ENCODE measurements around the gene SPACA7.
"Not testable (repeated sequence)": the region's sequence is repeated elsewhere in the genome, so short reads cannot be mapped to it uniquely, and the experiment has no call there.

Gene SPACA7

DNA sequence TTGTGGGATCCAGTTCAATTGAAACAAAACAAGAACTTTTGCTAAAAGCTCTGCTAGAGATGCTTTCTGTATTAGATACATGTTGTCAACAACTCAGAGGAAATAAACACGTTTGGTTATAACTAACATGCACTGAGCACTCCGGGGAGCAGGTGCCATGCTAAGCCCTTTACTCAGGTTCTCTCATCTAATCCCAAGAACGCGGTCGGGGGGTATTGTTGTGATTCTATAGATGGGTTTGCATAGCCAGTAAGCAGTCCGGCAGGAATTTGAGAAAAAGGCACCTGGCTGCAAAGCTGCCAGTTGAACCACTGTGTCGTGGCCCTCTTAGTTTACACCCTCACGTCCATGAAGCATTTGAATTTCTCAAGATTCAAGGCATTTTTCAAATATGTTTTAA, 24.3 kb upstream of the SPACA7 start:
- no peak for DNase-seq

- DNase-seq = no peak
Measured at GRCh38 chr13:112353856-112354255, 22.3 kb upstream of the SPACA7 start.

DNA sequence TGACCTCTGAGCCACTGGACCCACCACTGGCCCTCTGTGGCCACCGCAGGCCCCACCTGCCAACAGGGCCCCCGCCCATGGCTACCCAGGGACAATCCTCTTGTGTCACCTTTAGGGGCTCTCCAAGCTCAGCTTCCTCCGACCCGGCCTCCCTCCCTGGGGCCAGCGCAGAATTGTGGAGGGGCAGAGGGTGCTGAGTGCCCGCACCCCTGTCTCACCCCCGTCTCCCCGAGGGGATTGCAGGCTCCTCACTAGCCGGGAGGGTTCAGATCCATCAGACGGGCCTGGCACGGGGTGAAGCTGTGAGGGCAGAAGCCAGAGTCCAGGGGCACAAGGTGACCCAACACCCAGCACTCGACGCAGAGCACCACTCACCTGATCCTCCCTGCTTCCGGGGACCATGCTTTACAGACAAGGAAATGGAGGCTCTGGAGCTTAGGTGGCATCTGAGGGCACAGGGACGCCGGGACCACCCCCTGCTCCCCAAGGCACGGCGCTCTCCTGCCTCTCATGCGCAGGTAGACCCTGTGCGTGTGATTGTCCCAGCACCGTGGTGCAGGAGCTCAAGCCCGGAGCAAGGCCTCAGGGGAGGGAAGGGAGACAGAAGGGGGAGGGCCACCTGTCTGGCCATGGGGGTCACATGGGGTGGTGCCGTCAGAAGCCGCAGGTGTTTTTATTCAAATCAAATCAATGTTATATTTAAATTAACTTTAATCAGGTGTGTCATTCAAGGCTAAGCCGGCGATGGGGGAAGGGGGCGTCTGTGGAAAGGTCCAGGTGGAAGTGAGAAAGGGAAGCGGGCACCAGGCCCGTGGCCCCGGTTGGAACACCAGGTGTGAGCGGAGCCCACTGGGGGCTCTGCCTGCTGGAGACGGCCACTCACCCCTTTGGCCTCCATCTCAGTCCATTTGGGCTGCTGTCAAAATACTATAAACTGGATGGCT, 21.6 kb upstream of the SPACA7 start:
- DNase-seq = no peak

DNA sequence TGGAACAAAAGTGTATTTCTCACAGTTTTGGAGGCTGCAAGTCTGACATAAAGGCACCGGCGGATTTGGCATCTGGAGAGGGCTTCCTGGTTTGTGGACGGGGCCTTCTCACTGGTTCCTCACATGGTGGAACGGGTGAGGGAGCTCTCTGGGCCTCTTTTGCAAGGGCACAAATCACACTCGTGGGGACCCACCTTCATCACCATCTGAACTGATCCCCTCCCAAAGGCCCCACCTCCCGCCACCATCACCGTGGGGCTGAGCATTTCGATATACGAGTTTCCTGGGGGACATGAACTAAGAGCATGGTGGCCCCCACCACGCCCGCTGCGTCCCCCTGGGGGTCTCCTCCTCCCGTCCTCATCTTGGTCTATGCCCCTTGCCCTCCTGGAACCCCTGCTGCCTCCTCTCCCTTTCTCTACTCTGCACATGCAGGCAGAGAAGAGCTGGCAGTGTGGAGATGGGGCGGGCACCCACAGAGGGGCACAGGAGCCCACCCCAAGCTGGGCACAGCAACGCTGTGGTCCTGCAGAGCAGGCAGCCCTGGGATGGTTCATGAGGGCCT, 20.8 kb upstream of the SPACA7 start:
- DNase-seq = no peak

DNA sequence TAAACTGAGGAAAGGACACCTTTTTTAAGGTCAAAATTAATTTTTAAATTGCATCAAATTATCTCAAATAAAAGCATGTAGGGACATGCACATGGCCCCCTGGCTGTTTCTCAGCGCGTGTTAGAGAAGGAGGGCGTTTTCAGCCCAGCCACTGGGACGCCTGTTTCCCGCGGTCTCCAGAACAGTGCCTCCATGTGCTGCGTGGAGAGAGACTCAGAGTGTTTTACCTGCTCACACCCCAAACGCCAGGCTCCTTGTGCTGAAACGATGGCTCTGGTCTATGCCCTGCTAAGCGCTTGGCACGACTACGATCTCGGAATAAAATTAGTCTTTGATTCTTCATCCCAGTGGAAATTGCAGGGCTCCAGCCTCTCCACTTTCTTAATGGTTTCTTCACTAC, 20.0 kb upstream of the SPACA7 start:
- DNase-seq = no peak

GRCh38 chr13:112358156-112358555, 18.0 kb upstream of the SPACA7 start:
- no peak for DNase-seq

DNA sequence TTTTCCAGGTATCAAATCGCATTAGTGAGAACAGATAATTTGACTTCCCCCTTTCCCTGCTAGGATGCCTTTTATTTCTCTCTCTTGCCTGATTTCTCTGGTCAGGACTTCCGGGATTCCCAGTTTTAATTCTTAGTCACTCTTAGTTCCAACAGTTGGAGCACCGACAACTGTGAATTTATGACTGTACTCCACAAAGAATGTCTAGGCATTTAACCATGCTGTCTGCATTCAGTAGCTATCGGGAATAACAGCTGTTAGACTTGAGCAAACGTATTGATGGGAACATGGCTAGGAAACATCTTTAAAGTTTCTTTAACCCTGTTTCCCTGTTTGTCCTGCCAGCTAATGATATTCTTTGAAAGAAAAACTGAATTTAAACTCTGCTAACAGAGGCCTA, 14.1 kb upstream of the SPACA7 start:
- DNase-seq = no peak

- no peak for DNase-seq
Measured at GRCh38 chr13:112363867-112364528, 12.2 kb upstream of the SPACA7 start.

GRCh38 chr13:112366907-112367646, 9.1 kb upstream of the SPACA7 start:
- no peak for DNase-seq

GRCh38 chr13:112368883-112369282, 7.3 kb upstream of the SPACA7 start:
- DNase-seq = no peak

- DNase-seq = no peak
Measured at GRCh38 chr13:112370311-112370710, 5.8 kb upstream of the SPACA7 start.

- no peak for DNase-seq
Measured at GRCh38 chr13:112374271-112374670, 1.9 kb upstream of the SPACA7 start.

DNA sequence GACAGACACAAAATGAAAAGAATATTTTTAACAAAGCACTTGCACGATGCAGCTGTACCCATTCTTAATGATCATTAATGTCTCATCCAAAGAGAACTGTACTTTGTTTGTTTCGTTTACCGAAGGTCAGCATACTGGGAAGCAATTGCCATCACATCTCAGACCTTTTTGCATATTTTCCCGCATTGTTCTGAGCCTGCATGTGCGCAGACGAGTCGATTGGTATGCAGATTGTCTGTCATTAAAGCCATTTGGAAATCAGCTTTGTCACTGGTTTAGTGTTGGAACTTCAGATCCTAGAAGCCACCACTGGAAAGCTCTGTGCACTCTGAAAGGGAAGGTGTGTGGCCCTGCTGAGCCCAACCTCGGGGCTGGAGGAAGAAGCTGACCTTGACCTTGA, 15.6 kb downstream of the SPACA7 start:
- no peak for DNase-seq

GRCh38 chr13:112392719-112393118, 16.6 kb downstream of the SPACA7 start:
- DNase-seq = no peak

DNA sequence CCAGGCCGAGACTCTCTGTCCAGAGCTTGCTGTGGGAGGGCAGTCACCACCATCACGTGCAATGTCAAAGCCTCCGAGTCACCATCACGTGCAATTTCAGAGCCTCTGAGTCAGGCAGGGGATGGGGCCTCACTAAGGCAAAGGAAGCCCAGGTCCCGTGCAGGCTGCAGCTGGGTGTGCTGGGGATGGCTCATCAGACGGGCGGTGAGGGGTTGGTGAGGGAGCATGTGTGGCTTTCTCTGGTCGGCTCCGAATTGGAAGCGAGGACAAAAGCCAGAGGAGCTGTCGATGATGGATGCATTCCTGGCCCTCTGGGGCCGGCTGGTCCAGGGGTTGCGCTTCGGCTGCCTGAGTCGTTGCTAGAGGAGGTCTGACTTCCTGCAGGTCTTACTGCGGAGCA, 18.9 kb downstream of the SPACA7 start:
- DNase-seq = not testable (repeated sequence)

DNA sequence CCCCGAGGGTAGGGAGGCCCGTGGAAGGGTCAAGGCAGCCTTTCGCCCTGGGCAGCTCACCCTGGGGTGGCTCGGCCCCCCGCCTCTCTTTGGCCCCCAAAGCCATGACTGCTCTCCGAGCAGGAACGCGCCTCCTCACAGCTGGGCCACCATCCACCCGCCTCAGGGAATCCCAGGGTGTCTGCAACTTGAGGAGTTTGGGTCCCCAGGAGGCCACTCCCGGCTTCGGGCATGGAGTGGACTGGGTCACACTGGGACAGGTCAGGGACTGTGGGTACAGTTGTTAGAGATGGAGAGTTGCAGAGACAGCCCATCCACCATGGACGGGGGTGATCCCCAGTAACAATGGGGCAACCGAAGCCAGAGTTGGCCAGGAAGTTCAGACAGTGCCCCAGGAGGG, 19.8 kb downstream of the SPACA7 start:
- DNase-seq = not testable (repeated sequence)

DNA sequence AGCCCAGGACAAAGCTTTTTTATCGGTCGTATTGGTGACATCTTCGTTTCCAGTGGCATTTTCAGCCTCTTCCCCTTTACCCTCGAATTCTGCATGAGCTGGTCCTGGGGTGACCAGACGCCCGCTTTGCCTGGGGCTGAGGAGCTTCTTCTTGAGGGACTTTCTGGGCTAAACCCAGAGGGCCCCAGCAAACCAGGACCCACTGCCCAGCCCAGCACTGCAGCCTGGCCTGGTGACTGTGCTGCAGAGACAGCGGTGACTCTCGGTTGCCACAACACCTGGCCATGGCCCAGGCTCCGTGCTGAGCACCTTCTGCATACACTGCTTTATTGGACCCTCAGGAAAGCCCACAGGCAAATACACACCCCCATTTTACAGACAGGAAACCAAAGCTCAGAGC, 21.0 kb downstream of the SPACA7 start:
- DNase-seq = no peak

GRCh38 chr13:112398347-112398746, 22.2 kb downstream of the SPACA7 start:
- not testable (repeated sequence) for DNase-seq

GRCh38 chr13:112409828-112410227, 33.7 kb downstream of the SPACA7 start:
- DNase-seq = not testable (repeated sequence)

GRCh38 chr13:112416647-112417046, 40.5 kb downstream of the SPACA7 start:
- DNase-seq = no peak

DNA sequence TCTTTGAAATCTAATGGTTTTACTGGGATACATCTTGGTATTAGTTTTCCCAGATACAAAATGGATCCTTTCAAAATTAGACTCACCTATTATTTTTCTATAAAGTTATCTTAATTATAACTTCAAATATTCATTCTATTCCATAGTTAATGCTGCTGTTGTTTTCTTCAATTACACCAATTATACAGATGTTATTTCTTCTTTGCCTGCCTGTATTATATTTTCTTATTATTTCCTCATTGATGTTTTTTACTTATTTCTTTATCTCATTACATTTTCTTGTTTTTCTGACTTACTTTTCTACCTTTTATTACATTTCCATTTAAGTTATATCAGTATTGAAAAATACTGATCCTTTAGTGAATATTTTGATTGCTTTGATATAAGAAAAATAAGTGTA, 40.9 kb downstream of the SPACA7 start:
- DNase-seq = no peak

DNA sequence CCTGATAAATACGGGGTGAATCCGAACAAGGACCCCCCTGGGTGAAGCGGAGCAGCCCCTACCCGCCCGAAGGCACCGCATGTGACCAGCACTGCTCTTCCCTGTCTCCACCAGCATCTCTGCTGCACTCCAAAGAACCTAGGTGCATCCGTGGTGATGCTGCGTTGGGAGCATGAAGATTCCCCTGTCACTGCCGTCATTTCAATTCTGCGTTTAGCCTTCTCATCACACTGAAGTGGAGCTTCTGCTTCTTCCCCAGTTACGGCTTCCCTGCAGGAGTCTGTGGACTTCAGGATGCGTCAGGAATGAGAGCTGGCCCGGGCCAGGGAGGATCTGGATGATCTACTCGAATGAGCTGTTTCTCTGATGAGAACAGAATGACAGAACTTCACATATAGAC, 47.9 kb downstream of the SPACA7 start:
- no peak for DNase-seq

- DNase-seq = no peak
Measured at GRCh38 chr13:112428704-112429103, 52.5 kb downstream of the SPACA7 start.

Measured in GF-D8 (cell line).